ENCODE data around the gene JAZF1.

The JAZF1 gene

DNA sequence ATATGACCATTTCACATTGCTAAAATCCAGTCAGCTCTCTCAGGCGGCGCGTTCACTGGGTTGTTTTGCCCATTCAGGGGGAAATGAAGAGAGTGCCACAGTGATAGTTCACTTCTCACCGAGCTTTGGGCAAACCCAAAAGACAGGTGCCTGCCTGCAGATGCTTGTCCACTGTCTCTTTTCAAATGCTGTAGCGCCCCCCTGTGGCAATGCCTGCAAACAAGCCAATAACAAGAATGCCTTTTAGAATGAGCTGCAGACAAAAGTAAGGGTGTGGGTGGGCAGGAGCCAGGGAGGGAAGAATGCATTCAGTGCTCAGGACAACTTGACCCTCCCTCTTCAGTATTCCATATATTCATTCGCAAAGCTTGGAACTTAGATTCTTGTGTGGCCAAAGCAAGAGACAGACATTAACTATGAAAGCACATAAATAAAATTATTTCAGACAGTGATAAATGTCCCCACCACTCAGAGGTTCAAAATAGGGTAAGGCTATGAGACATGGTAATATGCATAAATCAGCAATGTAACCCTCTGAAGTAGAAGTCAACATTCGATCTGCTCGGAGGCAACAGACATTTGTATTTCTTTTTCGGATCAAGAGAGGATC lies 86.9 kb downstream of the JAZF1 start:
- Histone ChIP-seq H3K27ac (ENCODE audit: low read length) (no peak overlapping the region), H3K27me3 (replicated peaks; ENCODE audit: insufficient read depth, low read length) (no peaks in the 10 kb centered on the region), H3K4me3 (ENCODE audit: low read length) (no peak overlapping the region), H4K20me1 (ENCODE audit: insufficient read depth, low read length) (no peaks in the 10 kb centered on the region), H3K79me2 (ENCODE audit: low read length) (no peaks in the 10 kb centered on the region), H3F3A (ENCODE audit: insufficient read depth, low read length) (peaks cover 9% of the 10 kb centered on the region; the same call in 1 of the 2 replicates), H3K4me1 (ENCODE audit: low read length) (peaks cover 11% of the 10 kb centered on the region), H3K9me2 (replicated peaks; ENCODE audit: insufficient read depth, low read length) (no peaks in the 10 kb centered on the region), H3K36me3 (replicated peaks; ENCODE audit: insufficient read depth, low read length) (no peaks in the 10 kb centered on the region), H3K4me2 (ENCODE audit: low read depth, low read length) (no peak overlapping the region), H2AFZ (ENCODE audit: low read length) (no peak overlapping the region), H3K9ac (ENCODE audit: low read length) (no peak overlapping the region), H3K9me3 (replicated peaks; ENCODE audit: insufficient read depth, low read length) (no peaks in the 10 kb centered on the region)
- TF ChIP-seq EZH2 (optimal IDR thresholded peaks at IDR 0.05; ENCODE audit: low read depth, low read length): no peak
- no peak for TF ChIP-seq EZH2phosphoT487 (IDR thresholded peaks at IDR 0.05; ENCODE audit: low read length)
- TF ChIP-seq, protein P1, sequence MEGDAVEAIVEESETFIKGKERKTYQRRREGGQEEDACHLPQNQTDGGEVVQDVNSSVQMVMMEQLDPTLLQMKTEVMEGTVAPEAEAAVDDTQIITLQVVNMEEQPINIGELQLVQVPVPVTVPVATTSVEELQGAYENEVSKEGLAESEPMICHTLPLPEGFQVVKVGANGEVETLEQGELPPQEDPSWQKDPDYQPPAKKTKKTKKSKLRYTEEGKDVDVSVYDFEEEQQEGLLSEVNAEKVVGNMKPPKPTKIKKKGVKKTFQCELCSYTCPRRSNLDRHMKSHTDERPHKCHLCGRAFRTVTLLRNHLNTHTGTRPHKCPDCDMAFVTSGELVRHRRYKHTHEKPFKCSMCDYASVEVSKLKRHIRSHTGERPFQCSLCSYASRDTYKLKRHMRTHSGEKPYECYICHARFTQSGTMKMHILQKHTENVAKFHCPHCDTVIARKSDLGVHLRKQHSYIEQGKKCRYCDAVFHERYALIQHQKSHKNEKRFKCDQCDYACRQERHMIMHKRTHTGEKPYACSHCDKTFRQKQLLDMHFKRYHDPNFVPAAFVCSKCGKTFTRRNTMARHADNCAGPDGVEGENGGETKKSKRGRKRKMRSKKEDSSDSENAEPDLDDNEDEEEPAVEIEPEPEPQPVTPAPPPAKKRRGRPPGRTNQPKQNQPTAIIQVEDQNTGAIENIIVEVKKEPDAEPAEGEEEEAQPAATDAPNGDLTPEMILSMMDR (IDR thresholded peaks at IDR 0.05; ENCODE audit: low read length): peak; percentile 68
- DNase-seq: peak; percentile 62

DNA sequence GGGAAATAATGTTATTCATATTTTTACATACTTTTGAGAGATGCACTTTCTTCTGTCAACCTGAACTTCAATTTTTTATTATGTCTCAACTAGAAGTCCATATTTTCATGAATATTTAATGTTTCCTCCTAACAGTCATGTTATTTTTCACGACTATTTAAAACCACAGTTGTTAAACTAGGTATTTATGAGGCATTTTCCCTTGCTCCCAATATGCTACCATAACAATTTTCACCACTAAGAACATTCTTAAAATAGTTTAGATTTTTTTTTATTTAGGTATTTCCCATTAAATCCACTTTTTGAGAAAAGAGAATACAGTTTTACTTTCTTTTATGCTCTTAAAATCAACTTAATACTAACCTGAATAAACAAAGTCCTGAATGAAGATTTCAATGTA lies 89.4 kb downstream of the JAZF1 start:
- Histone ChIP-seq H3K27ac (ENCODE audit: low read length) (no peak overlapping the region), H2AFZ (ENCODE audit: low read length) (no peak overlapping the region), H3K36me3 (replicated peaks; ENCODE audit: insufficient read depth, low read length) (no peaks in the 10 kb centered on the region), H3K9ac (ENCODE audit: low read length) (no peak overlapping the region), H3F3A (ENCODE audit: insufficient read depth, low read length) (peaks cover 27% of the 10 kb centered on the region), H3K4me2 (ENCODE audit: low read depth, low read length) (no peak overlapping the region), H3K27me3 (replicated peaks; ENCODE audit: insufficient read depth, low read length) (no peaks in the 10 kb centered on the region), H3K9me3 (replicated peaks; ENCODE audit: insufficient read depth, low read length) (no peaks in the 10 kb centered on the region), H3K9me2 (replicated peaks; ENCODE audit: insufficient read depth, low read length) (no peaks in the 10 kb centered on the region), H4K20me1 (ENCODE audit: insufficient read depth, low read length) (no peaks in the 10 kb centered on the region), H3K79me2 (ENCODE audit: low read length) (no peaks in the 10 kb centered on the region), H3K4me3 (ENCODE audit: low read length) (no peak overlapping the region), H3K4me1 (ENCODE audit: low read length) (peaks cover 34% of the 10 kb centered on the region)
- TF ChIP-seq EZH2phosphoT487 (IDR thresholded peaks at IDR 0.05; ENCODE audit: low read length) (no peak), EZH2 (optimal IDR thresholded peaks at IDR 0.05; ENCODE audit: low read depth, low read length) (no peak)
- TF ChIP-seq, protein P1 (IDR thresholded peaks at IDR 0.05; ENCODE audit: low read length): no peak
- no peak for DNase-seq

DNA sequence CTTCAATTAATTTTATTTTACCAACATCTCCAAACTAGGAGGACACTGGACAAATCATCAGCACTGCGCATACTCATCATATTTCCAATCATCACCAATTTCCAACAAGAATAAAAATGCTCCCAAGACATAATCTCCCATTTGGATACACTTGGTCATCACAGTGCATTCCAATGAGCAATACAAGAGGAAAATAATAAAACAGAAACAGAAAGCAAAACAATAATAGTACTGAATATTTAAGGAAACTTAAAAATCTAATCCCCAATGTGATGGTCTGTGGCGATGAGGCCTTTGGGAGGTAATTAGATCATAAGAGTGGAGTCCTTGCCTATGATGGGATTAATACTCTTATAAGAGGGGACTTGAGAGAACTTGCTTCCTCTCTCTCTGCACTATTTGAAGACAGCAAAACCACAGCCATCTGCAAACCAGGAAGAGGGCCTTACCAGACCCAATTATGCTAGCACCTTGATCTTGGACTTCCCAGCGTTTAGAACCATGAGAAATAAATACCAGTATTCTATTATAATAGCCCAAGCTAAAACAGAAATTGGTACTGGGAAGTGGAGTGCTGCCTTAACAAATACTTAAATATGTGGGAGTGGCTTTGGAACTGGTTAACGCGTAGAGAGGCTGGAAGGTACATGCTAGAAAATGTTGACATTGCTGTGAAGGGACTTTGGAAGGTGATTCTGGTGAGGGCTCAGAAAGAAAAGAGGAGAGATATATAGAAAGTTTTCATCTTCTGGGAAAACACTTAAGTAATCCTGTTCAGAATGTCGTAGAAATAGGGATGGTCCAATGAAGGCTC lies 91.5 kb downstream of the JAZF1 start:
- H3K79me2 ChIP-seq (ENCODE audit: low read length): no peaks in the 10 kb centered on the region

More for the DNA sequence above, 91.5 kb downstream of the JAZF1 start:
- Histone ChIP-seq H3K9me2 (replicated peaks; ENCODE audit: insufficient read depth, low read length) (no peaks in the 10 kb centered on the region), H3K9me3 (replicated peaks; ENCODE audit: insufficient read depth, low read length) (no peaks in the 10 kb centered on the region), H3K4me3 (ENCODE audit: low read length) (peak overlapping the region; percentile 15; the same call in 1 of the 2 replicates), H3F3A (ENCODE audit: insufficient read depth, low read length) (peaks cover 32% of the 10 kb centered on the region), H3K36me3 (replicated peaks; ENCODE audit: insufficient read depth, low read length) (no peaks in the 10 kb centered on the region), H3K27me3 (replicated peaks; ENCODE audit: insufficient read depth, low read length) (no peaks in the 10 kb centered on the region), H3K4me2 (ENCODE audit: low read depth, low read length) (peak overlapping the region; percentile 83), H3K4me1 (ENCODE audit: low read length) (peaks cover 42% of the 10 kb centered on the region), H3K9ac (ENCODE audit: low read length) (no peak overlapping the region), H4K20me1 (ENCODE audit: insufficient read depth, low read length) (no peaks in the 10 kb centered on the region), H2AFZ (ENCODE audit: low read length) (no peak overlapping the region), H3K27ac (ENCODE audit: low read length) (peak overlapping the region; percentile 60; the same call in 1 of the 2 replicates)
- no peak for TF ChIP-seq EZH2 (optimal IDR thresholded peaks at IDR 0.05; ENCODE audit: low read depth, low read length)
- TF ChIP-seq EZH2phosphoT487 (IDR thresholded peaks at IDR 0.05; ENCODE audit: low read length): no peak
- TF ChIP-seq, protein P1 (IDR thresholded peaks at IDR 0.05; ENCODE audit: low read length): no peak
- DNase-seq: no peak

Measured in MM.1S (cell line).